GM12878 (cell line): ENCODE results near the gene RECQL5. TPM values are rescaled to one million over a fixed set of nuclear protein-coding genes. Genes with fewer than 3 reads are reported as not detected.

Source experiments
- BMI1 ChIP-seq: fragments of 450-650 bp; IDR thresholded peaks from 2 replicates; pipeline ENCODE4 v1.6.1; 2016; ENCODE audit warnings: mild to moderate bottlenecking, moderate library complexity, borderline replicate concordance
- EED ChIP-seq: sonication (generic); IDR thresholded peaks from 2 replicates; pipeline ENCODE4 v1.6.1; 2016; ENCODE audit warnings: antibody characterized with exemption, low read depth
- FOXM1 ChIP-seq: IDR thresholded peaks from 2 replicates; pipeline ENCODE4 v1.6.1; 2012; ENCODE audit warnings: low read depth, mild to moderate bottlenecking, inconsistent platforms, low read length, moderate library complexity
- HDAC6 ChIP-seq: fragments of 200-600 bp; sonication (generic); IDR thresholded peaks from one replicate; pipeline ENCODE4 v1.8.0; 2017; ENCODE audit warnings: antibody characterized with exemption; ENCODE audit not compliant: unreplicated experiment
- IRF4 ChIP-seq: IDR thresholded peaks from 2 replicates; pipeline ENCODE4 v1.6.1; 2011; ENCODE audit warnings: low read depth, low read length
- MTA3 ChIP-seq: IDR thresholded peaks from 2 replicates; pipeline ENCODE4 v1.6.1; 2012; ENCODE audit warnings: low read length, inconsistent platforms, borderline replicate concordance
- NBN ChIP-seq: fragments of 450-650 bp; IDR thresholded peaks from 2 replicates; pipeline ENCODE4 v1.6.1; 2016
- PML ChIP-seq: IDR thresholded peaks from 2 replicates; pipeline ENCODE4 v1.6.1; 2012; ENCODE audit warnings: low read length, inconsistent platforms
- RAD21 ChIP-seq: IDR thresholded peaks from 2 replicates; pipeline ENCODE4 v1.6.1; 2011; ENCODE audit warnings: mild to moderate bottlenecking, low read depth, low read length, moderate library complexity; ENCODE audit not compliant: insufficient read depth
- SMARCA5 ChIP-seq: fragments of 450-650 bp; IDR thresholded peaks from 2 replicates; pipeline ENCODE4 v1.6.1; 2017; ENCODE audit warnings: mild to moderate bottlenecking
- TCF12 ChIP-seq: IDR thresholded peaks from 2 replicates; pipeline ENCODE4 v1.6.1; 2011; ENCODE audit warnings: low read depth, mild to moderate bottlenecking, low read length
- TCF3 ChIP-seq: IDR thresholded peaks from 2 replicates; pipeline ENCODE4 v1.6.1; 2012; ENCODE audit warnings: low read depth, mild to moderate bottlenecking, low read length, borderline replicate concordance; ENCODE audit not compliant: insufficient read depth
- WRNIP1 ChIP-seq: IDR thresholded peaks from 2 replicates; pipeline ENCODE4 v1.6.1; 2011; ENCODE audit warnings: low read depth, low read length, improper control_type of control experiment, borderline replicate concordance
- ZBED1 ChIP-seq: IDR thresholded peaks from 2 replicates; pipeline ENCODE4 v1.6.1; 2016; ENCODE audit warnings: borderline replicate concordance
- polyA plus RNA-seq, 11 experiments: library from polyadenylated mRNA; depleted of rRNA in 4 of 11; unstranded in 6 of 11; stranded (reverse) in 5 of 11; fragments of >200 nt; fragmentation: Nextera tagmentation in 4 of 11; fragmentation: Illumina TruSeq in 1 of 11; extraction: Ambion mirVana in 4 of 11; extraction: Trizol in 1 of 11; gene quantifications; 1 replicate in 1 of 11; 2 replicates in 10 of 11; pipeline versions ENCODE4 v1.2.1 to v1.2.3, GENCODE V29; 2011 to 2016; ENCODE audit warnings: inconsistent platforms in 2 of 11, missing spikeins in 2 of 11, low read depth in 1 of 11
- total RNA-seq, 4 experiments: library from RNA; depleted of rRNA in 3 of 4; stranded (reverse); fragments of >200 nt in 3 of 4; fragmentation: Illumina TruSeq in 1 of 4; extraction: Trizol in 1 of 4; gene quantifications; 2 replicates each; pipeline versions ENCODE4 v1.2.1 to v1.2.3, GENCODE V29; 2013 to 2021
- TF ChIP-seq, protein P1 (sequence below): fragments of 450-650 bp; IDR thresholded peaks from 2 replicates; pipeline ENCODE4 v1.6.1; 2017; ENCODE audit warnings: low read depth, mild to moderate bottlenecking, moderate library complexity
- TF ChIP-seq, protein P2 (sequence below): fragments of 450-650 bp; IDR thresholded peaks from 2 replicates; pipeline ENCODE4 v1.6.1; 2017; ENCODE audit warnings: borderline replicate concordance
- TF ChIP-seq, protein P3 (sequence below): fragments of 450-650 bp; conservative IDR thresholded peaks from 2 replicates; pipeline ENCODE4 v1.6.1; 2017; ENCODE audit warnings: mild to moderate bottlenecking, moderate library complexity

The RECQL5 gene
- total and polyA plus RNA-seq, 10 of the 15 experiments (the other 5 are each of a cell fraction or from before 2014, with no cell fraction given) = 3.6 to 30.6 (median 20.1) TPM

DNA sequence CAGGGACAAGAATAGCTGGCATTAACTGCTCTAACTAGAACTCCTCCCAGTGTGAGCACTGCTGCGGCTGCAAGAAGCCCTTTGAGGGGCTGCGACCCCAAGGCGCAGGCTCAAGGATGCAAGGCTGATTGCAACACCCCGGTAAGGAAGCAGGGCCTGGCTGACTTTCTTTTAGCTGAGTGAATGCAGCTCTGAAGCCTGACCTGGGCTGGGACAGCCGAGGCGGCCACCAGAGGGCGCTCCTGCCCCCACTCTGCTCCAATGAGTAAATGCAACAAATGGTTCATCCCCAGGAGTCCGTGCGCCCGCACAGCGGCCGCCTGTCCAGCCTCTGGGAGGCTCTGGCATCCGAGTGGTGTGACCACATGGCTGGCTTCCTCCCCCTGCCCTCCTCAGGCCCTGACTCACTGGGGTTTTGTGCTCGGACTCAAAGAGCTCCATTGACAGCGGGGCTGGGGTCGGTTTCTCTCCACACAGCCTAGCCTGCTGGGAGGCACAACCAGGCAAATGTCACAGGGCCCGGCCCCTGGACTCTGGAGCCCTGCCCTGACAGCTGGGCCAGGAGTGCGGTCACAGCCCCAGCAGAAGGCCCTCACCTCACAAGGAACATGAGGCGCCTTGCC, 34.0 kb downstream of the RECQL5 start, which contains the start of gene SMIM5 (continued):
- TF ChIP-seq, protein P1, sequence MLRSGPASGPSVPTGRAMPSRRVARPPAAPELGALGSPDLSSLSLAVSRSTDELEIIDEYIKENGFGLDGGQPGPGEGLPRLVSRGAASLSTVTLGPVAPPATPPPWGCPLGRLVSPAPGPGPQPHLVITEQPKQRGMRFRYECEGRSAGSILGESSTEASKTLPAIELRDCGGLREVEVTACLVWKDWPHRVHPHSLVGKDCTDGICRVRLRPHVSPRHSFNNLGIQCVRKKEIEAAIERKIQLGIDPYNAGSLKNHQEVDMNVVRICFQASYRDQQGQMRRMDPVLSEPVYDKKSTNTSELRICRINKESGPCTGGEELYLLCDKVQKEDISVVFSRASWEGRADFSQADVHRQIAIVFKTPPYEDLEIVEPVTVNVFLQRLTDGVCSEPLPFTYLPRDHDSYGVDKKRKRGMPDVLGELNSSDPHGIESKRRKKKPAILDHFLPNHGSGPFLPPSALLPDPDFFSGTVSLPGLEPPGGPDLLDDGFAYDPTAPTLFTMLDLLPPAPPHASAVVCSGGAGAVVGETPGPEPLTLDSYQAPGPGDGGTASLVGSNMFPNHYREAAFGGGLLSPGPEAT = no peak
- no peak for TF ChIP-seq PML
- no peak for TF ChIP-seq MTA3
- peak; percentile 69 for TF ChIP-seq RAD21
- TF ChIP-seq EED = no peak
- TF ChIP-seq WRNIP1 = no peak
- no peak for TF ChIP-seq TCF3
- TF ChIP-seq FOXM1 = no peak
- TF ChIP-seq ZBED1 = no peak
- no peak for TF ChIP-seq HDAC6
- TF ChIP-seq, protein P2, sequence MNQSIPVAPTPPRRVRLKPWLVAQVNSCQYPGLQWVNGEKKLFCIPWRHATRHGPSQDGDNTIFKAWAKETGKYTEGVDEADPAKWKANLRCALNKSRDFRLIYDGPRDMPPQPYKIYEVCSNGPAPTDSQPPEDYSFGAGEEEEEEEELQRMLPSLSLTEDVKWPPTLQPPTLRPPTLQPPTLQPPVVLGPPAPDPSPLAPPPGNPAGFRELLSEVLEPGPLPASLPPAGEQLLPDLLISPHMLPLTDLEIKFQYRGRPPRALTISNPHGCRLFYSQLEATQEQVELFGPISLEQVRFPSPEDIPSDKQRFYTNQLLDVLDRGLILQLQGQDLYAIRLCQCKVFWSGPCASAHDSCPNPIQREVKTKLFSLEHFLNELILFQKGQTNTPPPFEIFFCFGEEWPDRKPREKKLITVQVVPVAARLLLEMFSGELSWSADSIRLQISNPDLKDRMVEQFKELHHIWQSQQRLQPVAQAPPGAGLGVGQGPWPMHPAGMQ = no peak
- no peak for TF ChIP-seq NBN
- no peak for TF ChIP-seq BMI1
- 0 out of 2 replicates have a peak, but pooled peaks have one; percentile 36 for TF ChIP-seq SMARCA5
- no peak for TF ChIP-seq TCF12
- TF ChIP-seq, protein P3, sequence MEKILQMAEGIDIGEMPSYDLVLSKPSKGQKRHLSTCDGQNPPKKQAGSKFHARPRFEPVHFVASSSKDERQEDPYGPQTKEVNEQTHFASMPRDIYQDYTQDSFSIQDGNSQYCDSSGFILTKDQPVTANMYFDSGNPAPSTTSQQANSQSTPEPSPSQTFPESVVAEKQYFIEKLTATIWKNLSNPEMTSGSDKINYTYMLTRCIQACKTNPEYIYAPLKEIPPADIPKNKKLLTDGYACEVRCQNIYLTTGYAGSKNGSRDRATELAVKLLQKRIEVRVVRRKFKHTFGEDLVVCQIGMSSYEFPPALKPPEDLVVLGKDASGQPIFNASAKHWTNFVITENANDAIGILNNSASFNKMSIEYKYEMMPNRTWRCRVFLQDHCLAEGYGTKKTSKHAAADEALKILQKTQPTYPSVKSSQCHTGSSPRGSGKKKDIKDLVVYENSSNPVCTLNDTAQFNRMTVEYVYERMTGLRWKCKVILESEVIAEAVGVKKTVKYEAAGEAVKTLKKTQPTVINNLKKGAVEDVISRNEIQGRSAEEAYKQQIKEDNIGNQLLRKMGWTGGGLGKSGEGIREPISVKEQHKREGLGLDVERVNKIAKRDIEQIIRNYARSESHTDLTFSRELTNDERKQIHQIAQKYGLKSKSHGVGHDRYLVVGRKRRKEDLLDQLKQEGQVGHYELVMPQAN = no peak
- TF ChIP-seq IRF4 = no peak
- TF ChIP-seq, all 136 proteins: peak for 5
